GM23338 (cell line): Measurements from ENCODE around the gene CPM.

ENCODE experiments used
- CTCF ChIP-seq, 2 experiments: fragments of 200-600 bp in 1 of 2; sonication (generic) in 1 of 2; conservative IDR thresholded peaks; 2 replicates each; pipeline versions ENCODE4 v1.5.1 to v1.6.1; 2016 to 2017; ENCODE audit warnings: antibody characterized with exemption in 2 of 2, low read depth in 2 of 2, mild to moderate bottlenecking in 2 of 2, moderate library complexity in 1 of 2
- EZH2 ChIP-seq: fragments of 200-600 bp; sonication (generic); IDR thresholded peaks from one replicate; pipeline ENCODE4 v1.8.0; 2017; ENCODE audit warnings: antibody characterized with exemption, mild to moderate bottlenecking, low read depth; ENCODE audit not compliant: unreplicated experiment
- EZH2phosphoT487 ChIP-seq: fragments of 200-600 bp; sonication (generic); IDR thresholded peaks from one replicate; pipeline ENCODE4 v1.8.1; 2018; ENCODE audit warnings: antibody characterized with exemption; ENCODE audit not compliant: unreplicated experiment
- REST ChIP-seq: IDR thresholded peaks from one replicate; pipeline ENCODE4 v1.6.1; 2018; ENCODE audit warnings: antibody characterized with exemption; ENCODE audit not compliant: unreplicated experiment

GRCh38 chr12:68878846-68879245, 54.1 kb downstream of the CPM start:
- TF ChIP-seq CTCF (conservative IDR thresholded peaks at IDR 0.05; ENCODE audit: low read depth in 2 of 2) (no peak), EZH2 (no peak), EZH2phosphoT487 (no peak), REST (no peak)
